GM21423 (cell line): ENCODE results near the gene PIP5KL1.
A peak's percentile ranks its signal among the peaks of the same experiment; 100 is the strongest.

Experiments used
- ATAC-seq: cut with Tn5 transposase; IDR thresholded peaks from one replicate; pipeline ENCODE4 v1.9.1; 2021; ENCODE audit warnings: mild to moderate bottlenecking, moderate library complexity; ENCODE audit not compliant: unreplicated experiment

The PIP5KL1 gene

GRCh38 chr9:127968700-127969383 is 38.3 kb upstream of the PIP5KL1 start:
- no peak for ATAC-seq

GRCh38 chr9:127968042-127968441 is 37.5 kb upstream of the PIP5KL1 start:
- ATAC-seq: no peak

- no peak for ATAC-seq
These were observed 36.7 kb upstream of the PIP5KL1 start for GRCh38 chr9:127967151-127967809.

- ATAC-seq: no peak
These were observed 36.0 kb upstream of the PIP5KL1 start for GRCh38 chr9:127966416-127967150.

GRCh38 chr9:127965953-127966352 is 35.4 kb upstream of the PIP5KL1 start:
- ATAC-seq: no peak

GRCh38 chr9:127963359-127964064 is 32.9 kb upstream of the PIP5KL1 start:
- ATAC-seq: no peak

GRCh38 chr9:127963041-127963358 is 32.4 kb upstream of the PIP5KL1 start:
- ATAC-seq: no peak

GRCh38 chr9:127962278-127962677 is 31.7 kb upstream of the PIP5KL1 start:
- ATAC-seq: no peak

GRCh38 chr9:127961613-127962155 is 31.1 kb upstream of the PIP5KL1 start:
- no peak for ATAC-seq

GRCh38 chr9:127961155-127961490 is 30.5 kb upstream of the PIP5KL1 start:
- ATAC-seq: no peak

- ATAC-seq: no peak
These were observed 30.0 kb upstream of the PIP5KL1 start for GRCh38 chr9:127960410-127961154.

GRCh38 chr9:127959841-127960409 is 29.3 kb upstream of the PIP5KL1 start:
- no peak for ATAC-seq

- ATAC-seq: no peak
These were observed 28.8 kb upstream of the PIP5KL1 start for GRCh38 chr9:127959398-127959797.

GRCh38 chr9:127958728-127959127 is 28.2 kb upstream of the PIP5KL1 start:
- ATAC-seq: no peak

GRCh38 chr9:127955294-127956015 is 24.9 kb upstream of the PIP5KL1 start:
- ATAC-seq: peak; percentile 49

GRCh38 chr9:127954831-127955293 is 24.3 kb upstream of the PIP5KL1 start:
- no peak for ATAC-seq

- no peak for ATAC-seq
These were observed 23.4 kb upstream of the PIP5KL1 start for GRCh38 chr9:127953768-127954505.

GRCh38 chr9:127953154-127953553 is 22.6 kb upstream of the PIP5KL1 start:
- no peak for ATAC-seq
